HepG2 (cell line): ENCODE data around the gene VPS37D. TPM values are rescaled to one million over a fixed set of nuclear protein-coding genes. Genes with fewer than 3 reads are reported as not detected.
A peak's percentile ranks its signal among the peaks of the same experiment; 100 is the strongest.

Source experiments
- ATF1 ChIP-seq: IDR thresholded peaks from 2 replicates; pipeline ENCODE4 v1.6.1; 2016; ENCODE audit warnings: mild to moderate bottlenecking, control low read depth
- BRD4 ChIP-seq: sonication (generic); formaldehyde crosslinking; IDR thresholded peaks from 2 replicates; pipeline ENCODE4 v1.4.0; 2020; ENCODE audit warnings: missing genetic modification reagents
- CC2D1A ChIP-seq: sonication (generic); formaldehyde crosslinking; IDR thresholded peaks from 2 replicates; pipeline ENCODE4 v1.8.1; 2023; ENCODE audit warnings: mild to moderate bottlenecking, missing genetic modification reagents
- CCAR2 ChIP-seq: fragments of 200-400 bp; formaldehyde crosslinking; optimal IDR thresholded peaks from 2 replicates; pipeline ENCODE3; 2018; ENCODE audit warnings: low read depth, mild to moderate bottlenecking, low read length, moderate library complexity
- GABPA ChIP-seq, 2 experiments: IDR thresholded peaks; 2 replicates each; pipeline ENCODE4 v1.6.1; 2011 to 2016; ENCODE audit warnings: low read depth in 2 of 2, low read length in 1 of 2, missing biosample characterization in 1 of 2, missing genetic modification characterization in 1 of 2
- GATAD1 ChIP-seq: IDR thresholded peaks from 2 replicates; pipeline ENCODE4 v1.6.1; 2016; ENCODE audit warnings: missing genetic modification reagents, missing compliant biosample characterization
- IKZF4 ChIP-seq: sonication (generic); formaldehyde crosslinking; IDR thresholded peaks from 2 replicates; pipeline ENCODE4 v1.5.1; 2020; ENCODE audit warnings: borderline replicate concordance, mild to moderate bottlenecking, low read depth, missing genetic modification reagents; ENCODE audit errors: not compliant biosample characterization
- KDM6A ChIP-seq: IDR thresholded peaks from 2 replicates; pipeline ENCODE4 v1.6.1; 2016; ENCODE audit warnings: low read depth
- KLF9 ChIP-seq: IDR thresholded peaks from 2 replicates; pipeline ENCODE4 v1.6.1; 2016; ENCODE audit warnings: low read depth
- NCOR1 ChIP-seq: fragments of 200-600 bp; sonication (generic); IDR thresholded peaks from 2 replicates; pipeline ENCODE4 v1.7.0; 2017; ENCODE audit warnings: antibody characterized with exemption, low read length, borderline replicate concordance
- RARG ChIP-seq: sonication (generic); formaldehyde crosslinking; IDR thresholded peaks from 2 replicates; pipeline ENCODE4 v1.4.0; 2020; ENCODE audit warnings: low read depth, mild to moderate bottlenecking, missing genetic modification reagents
- RFX1 ChIP-seq: fragments of 450-650 bp; IDR thresholded peaks from 2 replicates; pipeline ENCODE4 v1.6.1; 2017
- SAFB2 ChIP-seq: sonication (generic); formaldehyde crosslinking; IDR thresholded peaks from 2 replicates; pipeline ENCODE4 v1.5.1; 2020; ENCODE audit warnings: missing genetic modification reagents, low read depth, mild to moderate bottlenecking, borderline replicate concordance
- SMAD9 ChIP-seq: sonication (generic); formaldehyde crosslinking; IDR thresholded peaks from 2 replicates; pipeline ENCODE4 v1.5.1; 2020; ENCODE audit warnings: mild to moderate bottlenecking, missing genetic modification reagents
- SNAPC2 ChIP-seq: sonication (generic); formaldehyde crosslinking; IDR thresholded peaks from 2 replicates; pipeline ENCODE4 v1.8.1; 2022; ENCODE audit warnings: mild to moderate bottlenecking, missing genetic modification reagents
- SOX6 ChIP-seq, 2 experiments: fragments of 450-650 bp in 1 of 2; sonication (generic) in 1 of 2; formaldehyde crosslinking in 1 of 2; IDR thresholded peaks; 2 replicates each; pipeline versions ENCODE4 v1.4.0 to v1.6.1; 2017 to 2020; ENCODE audit warnings: antibody characterized with exemption in 1 of 2, mild to moderate bottlenecking in 1 of 2, missing genetic modification reagents in 1 of 2
- TEAD2 ChIP-seq: sonication (generic); formaldehyde crosslinking; IDR thresholded peaks from 2 replicates; pipeline ENCODE4 v1.9.0; 2021; ENCODE audit warnings: missing genetic modification reagents
- ZBTB38 ChIP-seq: sonication (generic); formaldehyde crosslinking; IDR thresholded peaks from 2 replicates; pipeline ENCODE4 v1.5.1; 2020; ENCODE audit warnings: mild to moderate bottlenecking, missing genetic modification reagents
- ZKSCAN5 ChIP-seq: sonication (generic); formaldehyde crosslinking; IDR thresholded peaks from 2 replicates; pipeline ENCODE4 v1.5.1; 2020; ENCODE audit warnings: mild to moderate bottlenecking, missing genetic modification reagents
- ZNF160 ChIP-seq: sonication (generic); formaldehyde crosslinking; IDR thresholded peaks from 2 replicates; pipeline ENCODE4 v1.8.0; 2022; ENCODE audit warnings: mild to moderate bottlenecking, inconsistent platforms, missing genetic modification reagents
- ZNF234 ChIP-seq: sonication (generic); formaldehyde crosslinking; conservative IDR thresholded peaks from 2 replicates; pipeline ENCODE4 v1.5.1; 2020; ENCODE audit warnings: mild to moderate bottlenecking, missing genetic modification reagents
- ZNF24 ChIP-seq: fragments of 450-650 bp; IDR thresholded peaks from 2 replicates; pipeline ENCODE4 v1.6.1; 2017; ENCODE audit warnings: antibody characterized with exemption, mild to moderate bottlenecking
- ZNF607 ChIP-seq: sonication (generic); formaldehyde crosslinking; IDR thresholded peaks from 2 replicates; pipeline ENCODE4 v1.5.1; 2020; ENCODE audit warnings: missing genetic modification reagents, mild to moderate bottlenecking, borderline replicate concordance
- ZNF709 ChIP-seq: sonication (generic); formaldehyde crosslinking; IDR thresholded peaks from 2 replicates; pipeline ENCODE4 v1.5.0; 2020; ENCODE audit warnings: mild to moderate bottlenecking, missing genetic modification reagents
- ZNF816 ChIP-seq: sonication (generic); formaldehyde crosslinking; IDR thresholded peaks from 2 replicates; pipeline ENCODE4 v1.8.0; 2022; ENCODE audit warnings: missing genetic modification reagents, mild to moderate bottlenecking, borderline replicate concordance
- ZZZ3 ChIP-seq: sonication (generic); formaldehyde crosslinking; IDR thresholded peaks from 2 replicates; pipeline ENCODE4 v1.4.0; 2020; ENCODE audit warnings: missing genetic modification reagents, mild to moderate bottlenecking, borderline replicate concordance
- polyA plus RNA-seq, 8 experiments: library from polyadenylated mRNA; depleted of rRNA in 3 of 8; stranded (reverse) in 7 of 8; unstranded in 1 of 8; fragments of >200 nt; fragmentation: Illumina TruSeq in 4 of 8; extraction: Trizol in 4 of 8; gene quantifications; 2 replicates each; pipeline versions ENCODE4 v1.2.1 to v1.2.3, GENCODE V29; 2011 to 2016; ENCODE audit warnings: low read depth in 4 of 8, missing spikeins in 1 of 8, mixed read lengths in 1 of 8; ENCODE audit not compliant: insufficient read depth in 1 of 8
- total RNA-seq, 5 experiments: library from RNA; depleted of rRNA; stranded (reverse); fragments of >200 nt; fragmentation: Illumina TruSeq; extraction: Trizol; gene quantifications; 2 replicates each; pipeline ENCODE4 v1.2.3, GENCODE V29; 2016; ENCODE audit warnings: low read depth in 1 of 5
- TF ChIP-seq, protein P1 (sequence below): sonication (generic); formaldehyde crosslinking; IDR thresholded peaks from 2 replicates; pipeline ENCODE4 v1.4.0; 2020; ENCODE audit warnings: missing genetic modification reagents
- TF ChIP-seq, protein P2 (sequence below): sonication (generic); formaldehyde crosslinking; IDR thresholded peaks from 2 replicates; pipeline ENCODE4 v1.5.0; 2020; ENCODE audit warnings: missing genetic modification reagents

Gene VPS37D
- total and polyA plus RNA-seq, 2 of the 13 experiments (the other 11 are each of a cell fraction or from before 2014, with no cell fraction given): 3.8 to 6.3 TPM

DNA sequence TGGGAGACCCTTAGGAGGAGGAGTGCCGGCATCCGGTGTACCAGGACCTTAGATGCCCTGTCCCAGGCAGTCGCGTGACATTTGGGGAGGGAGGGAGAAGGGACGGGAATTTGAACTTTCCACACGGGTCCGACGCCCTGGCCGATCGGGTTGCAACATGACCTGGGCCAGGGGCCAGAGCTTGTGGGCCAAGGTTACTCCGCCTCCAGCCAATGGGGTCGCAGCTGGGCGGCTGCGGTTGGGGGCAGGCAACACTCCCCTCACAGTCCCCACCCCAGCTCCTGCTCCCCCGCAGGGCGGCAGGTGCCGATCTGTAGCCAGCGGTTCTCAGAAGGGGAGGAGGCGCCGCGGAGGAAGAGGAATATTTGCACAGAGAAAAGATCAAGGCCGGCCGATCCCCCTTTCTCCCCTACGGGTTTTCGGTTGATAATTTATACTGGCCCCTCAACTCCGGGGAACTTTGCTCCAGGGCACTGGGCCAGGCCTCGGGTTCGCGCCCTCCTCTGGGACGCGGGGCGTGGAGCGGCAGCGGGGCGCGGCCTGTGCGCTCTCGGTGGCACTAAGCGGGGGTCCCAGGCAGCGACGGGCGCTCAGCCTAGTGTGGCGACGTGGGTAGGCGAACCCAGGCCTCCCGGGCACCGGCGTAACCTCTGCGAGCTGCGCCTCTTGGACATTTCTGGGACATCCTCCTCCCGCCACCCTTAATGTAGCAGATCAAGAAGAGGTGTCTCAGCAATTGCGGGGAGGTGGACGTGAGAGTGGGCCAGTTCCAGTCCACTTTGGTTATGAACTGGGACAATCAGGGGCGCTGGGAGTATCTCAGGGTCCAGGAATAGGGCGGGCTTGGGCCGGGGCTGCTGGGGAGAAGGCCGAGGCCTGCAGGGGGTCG is 44.5 kb upstream of the VPS37D start (continued):
- TF ChIP-seq CC2D1A (CRISPR knock-in tag) (0 out of 2 replicates have a peak, but pooled peaks have one; percentile 24), KDM6A (CRISPR knock-in tag) (peak; percentile 85), SOX6 (IDR thresholded peaks at IDR 0.05) (no peak), SOX6 (CRISPR knock-in tag; IDR thresholded peaks at IDR 0.05) (peak; percentile 94), ZNF234 (CRISPR knock-in tag) (no peak), NCOR1 (peak; percentile 99), ZKSCAN5 (CRISPR knock-in tag) (no peak), ZZZ3 (CRISPR knock-in tag) (no peak), RFX1 (no peak), GABPA (IDR thresholded peaks at IDR 0.05; ENCODE audit: low read depth, low read length) (no peak), GABPA (CRISPR knock-in tag; IDR thresholded peaks at IDR 0.05; ENCODE audit: low read depth) (peak; percentile 58), IKZF4 (CRISPR knock-in tag) (no peak), ZNF607 (CRISPR knock-in tag) (no peak), KLF9 (CRISPR knock-in tag) (no peak), ZNF160 (CRISPR knock-in tag) (0 out of 2 replicates have a peak, but pooled peaks have one; percentile 15), SNAPC2 (CRISPR knock-in tag) (no peak; the same call in 1 of the 2 replicates), BRD4 (no peak; the same call in 1 of the 2 replicates), ATF1 (CRISPR knock-in tag) (no peak), ZNF709 (CRISPR knock-in tag) (peak; percentile 88), ZNF24 (no peak), SAFB2 (CRISPR knock-in tag) (peak; percentile 44; the same call in 1 of the 2 replicates), CCAR2 (no peak), RARG (no peak), GATAD1 (CRISPR knock-in tag) (peak; percentile 62), ZNF816 (no peak), TEAD2 (CRISPR knock-in tag) (0 out of 2 replicates have a peak, but pooled peaks have one; percentile 37), ZBTB38 (peak; percentile 82), SMAD9 (CRISPR knock-in tag) (no peak)
- TF ChIP-seq, protein P1, sequence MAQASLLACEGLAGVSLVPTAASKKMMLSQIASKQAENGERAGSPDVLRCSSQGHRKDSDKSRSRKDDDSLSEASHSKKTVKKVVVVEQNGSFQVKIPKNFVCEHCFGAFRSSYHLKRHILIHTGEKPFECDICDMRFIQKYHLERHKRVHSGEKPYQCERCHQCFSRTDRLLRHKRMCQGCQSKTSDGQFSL (CRISPR knock-in tag): peak; percentile 71
- TF ChIP-seq, protein P2, sequence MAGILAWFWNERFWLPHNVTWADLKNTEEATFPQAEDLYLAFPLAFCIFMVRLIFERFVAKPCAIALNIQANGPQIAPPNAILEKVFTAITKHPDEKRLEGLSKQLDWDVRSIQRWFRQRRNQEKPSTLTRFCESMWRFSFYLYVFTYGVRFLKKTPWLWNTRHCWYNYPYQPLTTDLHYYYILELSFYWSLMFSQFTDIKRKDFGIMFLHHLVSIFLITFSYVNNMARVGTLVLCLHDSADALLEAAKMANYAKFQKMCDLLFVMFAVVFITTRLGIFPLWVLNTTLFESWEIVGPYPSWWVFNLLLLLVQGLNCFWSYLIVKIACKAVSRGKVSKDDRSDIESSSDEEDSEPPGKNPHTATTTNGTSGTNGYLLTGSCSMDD (CRISPR knock-in tag): no peak
